ENCODE measurements around the gene FBXO38. TPM values are rescaled to one million over a fixed set of nuclear protein-coding genes. Genes with fewer than 3 reads are reported as not detected.

FBXO38 gene
- total and polyA plus RNA-seq, 9 of the 15 experiments (the other 6 are each of a cell fraction or from before 2014, with no cell fraction given), result 7.4 to 39.4 (median 29.3) TPM

GRCh38 chr5:148336704-148337435 lies 46.9 kb upstream of the FBXO38 start:
- no peak for ATAC-seq
- DNase-seq (ENCODE audit: extremely low read depth in 1 of 4, low spot score in 3 of 4), result no peak
- ChIA-PET CTCF (ENCODE audit: low intra/inter-chr PET ratio) (no interaction called here), POLR2A (no interaction called here)
- H3K79me2 ChIP-seq (ENCODE audit: control insufficient read depth, insufficient read depth, low read length), result no peaks in the 10 kb centered on the region
- no peak overlapping the region for H3K4me2 ChIP-seq (ENCODE audit: insufficient read depth, low read length)
- no peak overlapping the region for H3K9ac ChIP-seq (ENCODE audit: insufficient read depth in 1 of 2, low read depth in 2 of 2, low read length in 2 of 2)
- H3K9me1 ChIP-seq (ENCODE audit: control insufficient read depth, insufficient read depth, low read length), result no peaks in the 10 kb centered on the region
- in situ Hi-C loops (cut with MboI), result no loop called here
- FAIRE-seq, result no peak
- no peaks in the 10 kb centered on the region for H3K36me3 ChIP-seq (ENCODE audit: control insufficient read depth, insufficient read depth, low read length)
- H3K27ac ChIP-seq (ENCODE audit: extremely low read depth, low read depth, low read length), result no peak overlapping the region
- no peaks in the 10 kb centered on the region for H4K20me1 ChIP-seq (replicated peaks; ENCODE audit: control insufficient read depth, insufficient read depth, low read length)
- no peak overlapping the region for H3K4me3 ChIP-seq
- H3K4me1 ChIP-seq (replicated peaks in 1 of 2; ENCODE audit: control insufficient read depth in 2 of 2, insufficient read depth in 2 of 2, low read length in 2 of 2), result no peaks in the 10 kb centered on the region
- no peaks in the 10 kb centered on the region for H3K9me3 ChIP-seq (replicated peaks; ENCODE audit: control insufficient read depth, insufficient read depth, low read depth, low read length)
- H3K27me3 ChIP-seq (ENCODE audit: control insufficient read depth in 2 of 2, insufficient read depth in 2 of 2, low read length in 2 of 2), result no peaks in the 10 kb centered on the region
- no peak overlapping the region for H2AFZ ChIP-seq (ENCODE audit: low read depth, low read length)
- intact Hi-C loops (cut with micrococcal nuclease), result no loop called here
- no TSS peak for BruUV-seq (replicated peaks)
- TF ChIP-seq SAFB2 (IDR thresholded peaks at IDR 0.05; ENCODE audit: borderline replicate concordance, low read depth, low read length, severe bottlenecking), result no peak
- peak; percentile 58; the same call in 1 of the 2 replicates for TF ChIP-seq SPI1 (IDR thresholded peaks at IDR 0.05; ENCODE audit: borderline replicate concordance, low read depth, low read length)
- WGBS (ENCODE audit: insufficient coverage, low coverage, missing lambda C conversion rate), result 9% methylated on average over 3 of the region's 3 CpGs

- ChIA-PET CTCF (ENCODE audit: low intra/inter-chr PET ratio) (no interaction called here), POLR2A (no interaction called here)
- DNase-seq (ENCODE audit: extremely low read depth in 1 of 4, low spot score in 3 of 4) (no peak), FAIRE-seq (no peak), ATAC-seq (no peak)
- Histone ChIP-seq H3K27me3 (ENCODE audit: control insufficient read depth in 2 of 2, insufficient read depth in 2 of 2, low read length in 2 of 2) (no peaks in the 10 kb centered on the region), H3K9me1 (ENCODE audit: control insufficient read depth, insufficient read depth, low read length) (no peaks in the 10 kb centered on the region), H3K79me2 (ENCODE audit: control insufficient read depth, insufficient read depth, low read length) (no peaks in the 10 kb centered on the region), H3K9me3 (replicated peaks; ENCODE audit: control insufficient read depth, insufficient read depth, low read depth, low read length) (no peaks in the 10 kb centered on the region), H2AFZ (ENCODE audit: low read depth, low read length) (peak overlapping the region; percentile 78), H3K4me3 (no peak overlapping the region), H3K4me2 (ENCODE audit: insufficient read depth, low read length) (no peak overlapping the region), H3K9ac (ENCODE audit: insufficient read depth in 1 of 2, low read depth in 2 of 2, low read length in 2 of 2) (no peak overlapping the region), H3K36me3 (ENCODE audit: control insufficient read depth, insufficient read depth, low read length) (no peaks in the 10 kb centered on the region), H4K20me1 (replicated peaks; ENCODE audit: control insufficient read depth, insufficient read depth, low read length) (no peaks in the 10 kb centered on the region), H3K27ac (ENCODE audit: extremely low read depth, low read depth, low read length) (no peak overlapping the region), H3K4me1 (replicated peaks in 1 of 2; ENCODE audit: control insufficient read depth in 2 of 2, insufficient read depth in 2 of 2, low read length in 2 of 2) (peaks cover 0 to 13% of the 10 kb centered on the region in 2 experiments; a peak in 2 of 5 replicates)
- intact Hi-C loops (cut with micrococcal nuclease), result no loop called here
- in situ Hi-C loops (cut with MboI), result no loop called here
- no TSS peak for BruUV-seq (replicated peaks)
- WGBS (ENCODE audit: insufficient coverage, low coverage, missing lambda C conversion rate), result 14% methylated on average over 2 of the region's 2 CpGs
- TF ChIP-seq NR4A1 (CRISPR knock-in tag; IDR thresholded peaks at IDR 0.05) (no peak), NR4A1 (tag; IDR thresholded peaks at IDR 0.05) (no peak), ZNF75A (CRISPR knock-in tag; IDR thresholded peaks at IDR 0.05) (no peak), CREB3 (tag; conservative IDR thresholded peaks at IDR 0.05; ENCODE audit: low read depth) (no peak), TCF15 (CRISPR knock-in tag; IDR thresholded peaks at IDR 0.05) (no peak), SLC30A9 (CRISPR knock-in tag; IDR thresholded peaks at IDR 0.05) (no peak)
Observed at GRCh38 chr5:148342371-148343045, 41.2 kb upstream of the FBXO38 start.

All from K562 (cell line).